ENCODE measurements around the gene RALGAPA2.

RALGAPA2 gene

DNA sequence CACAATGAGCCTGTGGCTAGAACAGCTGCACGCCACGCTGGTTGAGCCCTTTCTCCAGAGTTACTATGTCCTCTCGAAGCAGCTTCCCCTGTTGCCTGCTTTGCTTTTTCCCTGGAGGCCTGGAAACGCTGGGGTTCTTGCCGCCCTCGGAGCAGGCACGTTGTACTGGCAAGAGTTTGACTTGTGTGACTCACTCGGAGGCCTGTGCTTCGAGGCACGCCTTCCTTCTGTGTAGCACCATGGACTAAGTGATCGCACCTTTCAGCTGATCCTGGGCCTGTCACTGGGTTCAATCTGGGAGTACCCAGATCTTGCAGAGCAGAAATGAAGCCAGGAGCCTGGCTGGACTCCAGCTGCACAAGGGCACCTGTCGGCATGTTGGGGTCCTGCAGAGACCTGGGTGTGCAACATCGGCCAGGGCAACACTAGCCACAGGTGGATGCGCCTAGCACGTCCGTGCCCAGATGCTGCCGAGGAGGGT, 339.3 kb downstream of the RALGAPA2 start:
- H3K27me3 ChIP-seq (ENCODE audit: insufficient read depth, poor library complexity, severe bottlenecking), result peaks cover 57% of the 10 kb centered on the region
- TF ChIP-seq SPI1 (IDR thresholded peaks at IDR 0.05; ENCODE audit: borderline replicate concordance, low read depth) (no peak), POLR2AphosphoS5 (IDR thresholded peaks at IDR 0.05; ENCODE audit: low read depth) (no peak), GABPA (IDR thresholded peaks at IDR 0.05; ENCODE audit: low read depth) (no peak)
- TF ChIP-seq, protein P1, sequence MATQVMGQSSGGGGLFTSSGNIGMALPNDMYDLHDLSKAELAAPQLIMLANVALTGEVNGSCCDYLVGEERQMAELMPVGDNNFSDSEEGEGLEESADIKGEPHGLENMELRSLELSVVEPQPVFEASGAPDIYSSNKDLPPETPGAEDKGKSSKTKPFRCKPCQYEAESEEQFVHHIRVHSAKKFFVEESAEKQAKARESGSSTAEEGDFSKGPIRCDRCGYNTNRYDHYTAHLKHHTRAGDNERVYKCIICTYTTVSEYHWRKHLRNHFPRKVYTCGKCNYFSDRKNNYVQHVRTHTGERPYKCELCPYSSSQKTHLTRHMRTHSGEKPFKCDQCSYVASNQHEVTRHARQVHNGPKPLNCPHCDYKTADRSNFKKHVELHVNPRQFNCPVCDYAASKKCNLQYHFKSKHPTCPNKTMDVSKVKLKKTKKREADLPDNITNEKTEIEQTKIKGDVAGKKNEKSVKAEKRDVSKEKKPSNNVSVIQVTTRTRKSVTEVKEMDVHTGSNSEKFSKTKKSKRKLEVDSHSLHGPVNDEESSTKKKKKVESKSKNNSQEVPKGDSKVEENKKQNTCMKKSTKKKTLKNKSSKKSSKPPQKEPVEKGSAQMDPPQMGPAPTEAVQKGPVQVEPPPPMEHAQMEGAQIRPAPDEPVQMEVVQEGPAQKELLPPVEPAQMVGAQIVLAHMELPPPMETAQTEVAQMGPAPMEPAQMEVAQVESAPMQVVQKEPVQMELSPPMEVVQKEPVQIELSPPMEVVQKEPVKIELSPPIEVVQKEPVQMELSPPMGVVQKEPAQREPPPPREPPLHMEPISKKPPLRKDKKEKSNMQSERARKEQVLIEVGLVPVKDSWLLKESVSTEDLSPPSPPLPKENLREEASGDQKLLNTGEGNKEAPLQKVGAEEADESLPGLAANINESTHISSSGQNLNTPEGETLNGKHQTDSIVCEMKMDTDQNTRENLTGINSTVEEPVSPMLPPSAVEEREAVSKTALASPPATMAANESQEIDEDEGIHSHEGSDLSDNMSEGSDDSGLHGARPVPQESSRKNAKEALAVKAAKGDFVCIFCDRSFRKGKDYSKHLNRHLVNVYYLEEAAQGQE (IDR thresholded peaks at IDR 0.05; ENCODE audit: insufficient replicate concordance, low read depth), result no peak
- TF ChIP-seq, protein P2, sequence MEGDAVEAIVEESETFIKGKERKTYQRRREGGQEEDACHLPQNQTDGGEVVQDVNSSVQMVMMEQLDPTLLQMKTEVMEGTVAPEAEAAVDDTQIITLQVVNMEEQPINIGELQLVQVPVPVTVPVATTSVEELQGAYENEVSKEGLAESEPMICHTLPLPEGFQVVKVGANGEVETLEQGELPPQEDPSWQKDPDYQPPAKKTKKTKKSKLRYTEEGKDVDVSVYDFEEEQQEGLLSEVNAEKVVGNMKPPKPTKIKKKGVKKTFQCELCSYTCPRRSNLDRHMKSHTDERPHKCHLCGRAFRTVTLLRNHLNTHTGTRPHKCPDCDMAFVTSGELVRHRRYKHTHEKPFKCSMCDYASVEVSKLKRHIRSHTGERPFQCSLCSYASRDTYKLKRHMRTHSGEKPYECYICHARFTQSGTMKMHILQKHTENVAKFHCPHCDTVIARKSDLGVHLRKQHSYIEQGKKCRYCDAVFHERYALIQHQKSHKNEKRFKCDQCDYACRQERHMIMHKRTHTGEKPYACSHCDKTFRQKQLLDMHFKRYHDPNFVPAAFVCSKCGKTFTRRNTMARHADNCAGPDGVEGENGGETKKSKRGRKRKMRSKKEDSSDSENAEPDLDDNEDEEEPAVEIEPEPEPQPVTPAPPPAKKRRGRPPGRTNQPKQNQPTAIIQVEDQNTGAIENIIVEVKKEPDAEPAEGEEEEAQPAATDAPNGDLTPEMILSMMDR (IDR thresholded peaks at IDR 0.05; ENCODE audit: insufficient read depth, low read length), result no peak
- H3K27ac ChIP-seq (replicated peaks), result no peak overlapping the region
- H3K4me3 ChIP-seq (replicated peaks; ENCODE audit: insufficient read depth, low read length), result no peak overlapping the region
- no peak for DNase-seq (ENCODE audit: low read depth in 1 of 2, low spot score in 1 of 2)

DNA sequence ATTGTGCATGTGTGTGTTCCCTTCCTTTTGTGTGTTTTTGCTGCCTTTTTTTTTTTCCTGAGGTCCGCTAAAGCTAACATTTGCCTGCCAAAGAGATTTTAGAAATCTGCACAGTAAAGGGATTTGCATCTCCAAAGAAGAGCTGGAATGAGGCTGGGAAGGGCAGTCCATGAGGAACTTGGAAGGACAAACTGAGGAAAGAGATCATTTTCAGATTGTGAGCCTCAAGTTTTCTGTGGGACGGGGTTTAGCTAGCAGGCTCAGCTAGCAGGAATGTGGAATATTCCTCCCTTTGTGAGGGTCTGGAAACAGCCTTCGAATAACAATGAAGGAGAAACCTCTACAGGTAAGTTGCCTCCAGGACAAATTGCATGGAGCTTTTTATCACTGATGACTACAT, 340.8 kb downstream of the RALGAPA2 start:
- Histone ChIP-seq H3K4me3 (replicated peaks; ENCODE audit: insufficient read depth, low read length) (no peak overlapping the region), H3K27ac (replicated peaks) (no peak overlapping the region), H3K27me3 (ENCODE audit: insufficient read depth, poor library complexity, severe bottlenecking) (peaks cover 67% of the 10 kb centered on the region)
- DNase-seq (ENCODE audit: low read depth in 1 of 2, low spot score in 1 of 2), result no peak
- TF ChIP-seq, protein P1 (IDR thresholded peaks at IDR 0.05; ENCODE audit: insufficient replicate concordance, low read depth), result no peak
- TF ChIP-seq, protein P2 (IDR thresholded peaks at IDR 0.05; ENCODE audit: insufficient read depth, low read length), result no peak

DNA sequence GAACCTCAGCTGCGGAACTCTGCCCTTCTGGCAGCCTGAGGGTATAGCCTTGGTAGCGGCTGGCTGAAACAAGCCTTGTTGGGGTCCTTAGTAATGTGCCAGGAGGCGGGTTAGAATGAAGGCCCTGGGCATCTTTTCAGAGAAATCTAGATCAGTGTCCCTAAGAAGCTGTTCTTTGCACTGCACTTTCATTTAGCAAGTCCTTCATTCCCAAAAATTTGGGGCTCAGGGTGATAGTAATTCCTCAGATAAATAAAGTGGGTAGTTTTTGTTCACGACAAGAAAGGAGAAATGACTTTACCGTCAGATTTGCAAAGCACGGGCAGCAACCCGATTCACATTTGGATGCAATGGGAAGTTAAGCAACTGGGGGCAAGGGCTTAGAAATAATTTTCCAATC, 341.4 kb downstream of the RALGAPA2 start:
- DNase-seq (ENCODE audit: low read depth in 1 of 2, low spot score in 1 of 2), result no peak
- Histone ChIP-seq H3K27ac (replicated peaks) (no peak overlapping the region), H3K4me3 (replicated peaks; ENCODE audit: insufficient read depth, low read length) (no peak overlapping the region), H3K27me3 (ENCODE audit: insufficient read depth, poor library complexity, severe bottlenecking) (peaks cover 71% of the 10 kb centered on the region)
- no peak for TF ChIP-seq POLR2AphosphoS5 (IDR thresholded peaks at IDR 0.05; ENCODE audit: low read depth)
- TF ChIP-seq, protein P1 (IDR thresholded peaks at IDR 0.05; ENCODE audit: insufficient replicate concordance, low read depth), result no peak

DNA sequence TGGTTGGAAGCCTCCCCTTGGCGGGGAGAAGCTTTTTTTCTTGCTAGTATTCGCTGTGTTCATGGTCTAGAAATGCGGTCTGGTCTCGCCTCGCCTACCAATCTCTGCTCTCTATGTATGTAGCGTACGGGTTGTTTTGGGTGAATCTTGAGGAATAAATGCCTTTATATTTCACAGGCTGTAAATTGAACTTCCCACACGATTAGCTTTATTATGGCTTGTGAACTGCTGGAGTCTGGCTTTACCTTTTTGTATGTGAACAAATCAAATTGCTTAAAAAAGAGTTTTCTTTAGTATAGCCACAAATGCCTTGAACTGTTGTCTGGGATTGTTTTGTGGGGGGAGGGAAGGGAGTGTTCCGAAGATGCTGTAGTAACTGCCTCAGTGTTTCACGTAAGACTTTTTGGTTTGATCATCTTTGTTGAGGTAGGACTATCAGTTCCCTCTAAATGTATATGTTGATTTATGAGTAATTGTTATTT, 342.3 kb downstream of the RALGAPA2 start:
- TF ChIP-seq, protein P1 (IDR thresholded peaks at IDR 0.05; ENCODE audit: insufficient replicate concordance, low read depth), result no peak
- no peak for TF ChIP-seq POLR2AphosphoS5 (IDR thresholded peaks at IDR 0.05; ENCODE audit: low read depth)
- TF ChIP-seq, protein P2 (IDR thresholded peaks at IDR 0.05; ENCODE audit: insufficient read depth, low read length), result no peak
- TF ChIP-seq SPI1 (IDR thresholded peaks at IDR 0.05; ENCODE audit: borderline replicate concordance, low read depth), result no peak
- no peak for DNase-seq (ENCODE audit: low read depth in 1 of 2, low spot score in 1 of 2)
- peaks cover 80% of the 10 kb centered on the region for H3K27me3 ChIP-seq (ENCODE audit: insufficient read depth, poor library complexity, severe bottlenecking)
- H3K27ac ChIP-seq (replicated peaks), result no peak overlapping the region
- no peak overlapping the region for H3K4me3 ChIP-seq (replicated peaks; ENCODE audit: insufficient read depth, low read length)

Measured in HL-60 (cell line).